HUES64 (cell line): ENCODE measurements around the gene DYNLT2B.
"Not testable (repeated sequence)": the region's sequence is repeated elsewhere in the genome, so short reads cannot be mapped to it uniquely, and the experiment has no call there.

Experiments
- H3K27ac ChIP-seq: 2 replicates; pipeline ENCODE4 v1.7.0; 2013; ENCODE audit warnings: low read depth, low read length, inconsistent platforms
- H3K27me3 ChIP-seq: 2 replicates; pipeline ENCODE4 v1.6.1; 2013; ENCODE audit warnings: mild to moderate bottlenecking, low read length; ENCODE audit not compliant: insufficient read depth
- H3K36me3 ChIP-seq: 2 replicates; pipeline ENCODE4 v1.6.1; 2013; ENCODE audit warnings: mild to moderate bottlenecking, low read length; ENCODE audit not compliant: insufficient read depth
- H3K4me1 ChIP-seq: 2 replicates; pipeline ENCODE4 v1.6.1; 2013; ENCODE audit warnings: mild to moderate bottlenecking, low read length, moderate library complexity; ENCODE audit not compliant: insufficient read depth
- H3K4me3 ChIP-seq: 2 replicates; pipeline ENCODE4 v1.5.1; 2013; ENCODE audit warnings: mild to moderate bottlenecking, low read length, moderate library complexity
- H3K9ac ChIP-seq: 2 replicates; pipeline ENCODE4 v1.6.1; 2013; ENCODE audit warnings: mild to moderate bottlenecking, low read depth, low read length
- H3K9me3 ChIP-seq: 2 replicates; pipeline ENCODE4 v1.6.1; 2013; ENCODE audit warnings: low read depth, low read length; ENCODE audit not compliant: insufficient read depth
- WGBS: fragments of 150-250, 120-280 bp; methylation state at CpG from one replicate; pipeline ENCODE4 v1.1.7; 2013; ENCODE audit warnings: missing lambda C conversion rate; 5-methylcytosine and 5-hydroxymethylcytosine counted together

The DYNLT2B gene

GRCh38 chr3:196270499-196270898 is 47.5 kb downstream of the DYNLT2B start:
- peaks cover 21% of the 10 kb centered on the region for H3K9me3 ChIP-seq
- no peak overlapping the region for H3K4me3 ChIP-seq
- H3K27me3 ChIP-seq = no peaks in the 10 kb centered on the region
- WGBS = 94% methylated on average over 5 of the region's 5 CpGs
- H3K36me3 ChIP-seq = peaks cover 50% of the 10 kb centered on the region
- H3K4me1 ChIP-seq = peaks cover 4% of the 10 kb centered on the region
- H3K9ac ChIP-seq = no peak overlapping the region
- H3K27ac ChIP-seq = no peak overlapping the region

- peaks cover 4% of the 10 kb centered on the region for H3K4me1 ChIP-seq
- H3K36me3 ChIP-seq = peaks cover 44% of the 10 kb centered on the region
- peaks cover 8% of the 10 kb centered on the region; the same call in 1 of the 2 replicates for H3K9me3 ChIP-seq
- H3K9ac ChIP-seq = peak overlapping the region; percentile 42; the same call in 1 of the 2 replicates
- H3K27me3 ChIP-seq = no peaks in the 10 kb centered on the region
- peak overlapping the region; percentile 88 for H3K27ac ChIP-seq
- WGBS = 87% methylated on average over 8 of the region's 9 CpGs
- no peak overlapping the region for H3K4me3 ChIP-seq
Measured at GRCh38 chr3:196268284-196269163, 49.5 kb downstream of the DYNLT2B start.

DNA sequence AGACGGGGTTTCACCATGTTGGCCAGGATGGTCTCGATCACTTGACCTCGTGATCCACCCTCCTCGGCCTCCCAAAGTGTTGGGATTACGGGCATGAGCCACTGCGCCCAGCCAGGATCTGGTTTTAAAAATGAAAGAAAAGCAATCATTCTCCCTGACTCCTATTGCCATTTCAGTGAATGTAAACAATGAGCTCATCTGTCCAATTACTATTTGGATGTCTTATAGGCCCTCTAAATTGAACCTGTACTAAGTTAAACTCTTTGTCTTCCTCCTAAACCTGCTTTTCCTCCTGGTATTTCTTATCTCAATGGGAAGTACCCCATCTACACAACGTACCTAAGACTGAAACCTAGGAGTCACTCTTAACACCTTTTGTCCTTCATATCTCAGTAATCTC is 54.2 kb downstream of the DYNLT2B start:
- no peak overlapping the region for H3K9ac ChIP-seq
- peaks cover 13% of the 10 kb centered on the region for H3K4me1 ChIP-seq
- peaks cover 4% of the 10 kb centered on the region; the same call in 1 of the 2 replicates for H3K9me3 ChIP-seq
- H3K27ac ChIP-seq = no peak overlapping the region
- peaks cover 22% of the 10 kb centered on the region for H3K36me3 ChIP-seq
- no peak overlapping the region for H3K4me3 ChIP-seq
- WGBS = 93% methylated on average over 7 of the region's 7 CpGs
- H3K27me3 ChIP-seq = no peaks in the 10 kb centered on the region

DNA sequence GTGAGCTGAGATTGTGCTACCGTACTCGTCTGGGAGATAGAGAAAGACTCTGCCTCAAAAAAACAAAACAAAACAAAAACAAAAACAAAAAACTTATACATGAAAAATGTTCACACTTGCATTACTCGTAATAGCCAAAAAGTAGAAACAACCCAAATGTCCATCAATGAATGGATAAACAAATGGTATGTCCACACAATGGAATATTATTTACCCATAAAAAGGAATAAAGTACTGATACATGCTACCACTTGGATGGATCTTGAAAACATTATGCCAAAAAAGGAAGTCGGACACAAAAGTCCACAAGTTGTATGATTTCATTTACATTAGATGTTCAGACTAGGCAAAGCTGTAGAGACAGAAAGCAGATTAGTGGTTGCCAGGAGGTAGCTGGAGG is 57.3 kb downstream of the DYNLT2B start:
- peaks cover 18% of the 10 kb centered on the region for H3K36me3 ChIP-seq
- peaks cover 4% of the 10 kb centered on the region; the same call in 1 of the 2 replicates for H3K9me3 ChIP-seq

GRCh38 chr3:196255776-196256175 is 62.3 kb downstream of the DYNLT2B start:
- Histone ChIP-seq H3K27ac (no peak overlapping the region), H3K4me1 (no peaks in the 10 kb centered on the region), H3K36me3 (peaks cover 21% of the 10 kb centered on the region), H3K27me3 (no peaks in the 10 kb centered on the region), H3K9me3 (peaks cover 1% of the 10 kb centered on the region; the same call in 1 of the 2 replicates), H3K9ac (no peak overlapping the region), H3K4me3 (no peak overlapping the region)
- 89% methylated on average over 1 of the region's 1 CpG for WGBS

More for the DNA sequence above, 57.3 kb downstream of the DYNLT2B start:
- no peak overlapping the region for H3K4me3 ChIP-seq
- H3K27me3 ChIP-seq = no peaks in the 10 kb centered on the region
- no peak overlapping the region for H3K9ac ChIP-seq
- 94% methylated on average over 3 of the region's 4 CpGs for WGBS
- H3K27ac ChIP-seq = no peak overlapping the region
- peaks cover 9% of the 10 kb centered on the region for H3K4me1 ChIP-seq

- Histone ChIP-seq H3K9me3 (no peaks in the 10 kb centered on the region), H3K36me3 (peaks cover 19% of the 10 kb centered on the region), H3K27ac (no peak overlapping the region), H3K4me1 (no peaks in the 10 kb centered on the region), H3K27me3 (no peaks in the 10 kb centered on the region), H3K9ac (no peak overlapping the region), H3K4me3 (no peak overlapping the region)
- WGBS = 84% methylated on average over 3 of the region's 5 CpGs
Measured at GRCh38 chr3:196254376-196255283, 63.4 kb downstream of the DYNLT2B start.

DNA sequence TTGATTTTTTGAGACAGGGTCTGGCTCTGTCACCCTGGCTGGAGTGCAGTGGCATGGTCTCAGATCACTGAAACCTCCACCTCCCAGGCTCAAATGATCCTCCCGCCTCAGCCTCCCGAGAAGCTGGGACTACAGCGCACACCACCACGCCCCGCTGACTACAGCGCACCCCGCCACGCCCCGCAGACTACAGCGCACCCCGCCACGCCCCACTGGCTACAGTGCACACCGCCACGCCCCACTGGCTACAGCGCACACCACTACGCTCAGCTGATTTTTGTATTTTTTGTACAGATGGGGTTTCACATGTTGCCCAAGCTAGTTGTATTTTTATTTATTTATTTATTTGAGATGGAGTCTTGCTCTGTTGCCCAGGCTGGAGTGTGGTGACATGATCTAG is 66.1 kb downstream of the DYNLT2B start:
- no peak overlapping the region for H3K4me3 ChIP-seq
- peaks cover 25% of the 10 kb centered on the region for H3K36me3 ChIP-seq
- no peaks in the 10 kb centered on the region for H3K27me3 ChIP-seq
- WGBS = 95% methylated on average over 16 of the region's 16 CpGs
- H3K9ac ChIP-seq = no peak overlapping the region
- no peaks in the 10 kb centered on the region for H3K4me1 ChIP-seq
- no peaks in the 10 kb centered on the region for H3K9me3 ChIP-seq
- no peak overlapping the region for H3K27ac ChIP-seq

GRCh38 chr3:196246612-196247308 is 71.3 kb downstream of the DYNLT2B start:
- Histone ChIP-seq H3K27me3 (no peaks in the 10 kb centered on the region), H3K27ac (no peak overlapping the region), H3K4me3 (no peak overlapping the region), H3K9me3 (no peaks in the 10 kb centered on the region), H3K4me1 (no peaks in the 10 kb centered on the region), H3K9ac (no peak overlapping the region), H3K36me3 (peaks cover 37% of the 10 kb centered on the region)
- 97% methylated on average over 11 of the region's 13 CpGs for WGBS

GRCh38 chr3:196244166-196244565 is 73.9 kb downstream of the DYNLT2B start:
- H3K4me3 ChIP-seq, H3K4me1 ChIP-seq, H3K9ac ChIP-seq, H3K27ac ChIP-seq, H3K27me3 ChIP-seq, H3K9me3 ChIP-seq: not testable (repeated sequence)
- 96% methylated on average over 34 of the region's 34 CpGs for WGBS
- peaks cover 55% of the 10 kb centered on the region for H3K36me3 ChIP-seq

GRCh38 chr3:196241704-196242103 is 76.3 kb downstream of the DYNLT2B start:
- no peak overlapping the region for H3K27ac ChIP-seq
- no peaks in the 10 kb centered on the region for H3K4me1 ChIP-seq
- peaks cover 63% of the 10 kb centered on the region for H3K36me3 ChIP-seq
- H3K27me3 ChIP-seq = no peaks in the 10 kb centered on the region
- no peak overlapping the region for H3K4me3 ChIP-seq
- WGBS = 89% methylated on average over 8 of the region's 8 CpGs
- no peaks in the 10 kb centered on the region for H3K9me3 ChIP-seq
- no peak overlapping the region for H3K9ac ChIP-seq
